Ectodermal cell (in vitro differentiated cells): Measurements from ENCODE around the gene EOMES.

ENCODE experiments used
- H3K27ac ChIP-seq: 2 replicates; pipeline ENCODE4 v1.7.0; 2013; ENCODE audit warnings: mild to moderate bottlenecking, low read depth, low read length; ENCODE audit not compliant: insufficient read depth, poor library complexity, severe bottlenecking
- H3K27me3 ChIP-seq: 2 replicates; pipeline ENCODE4 v1.7.0; 2013; ENCODE audit warnings: mild to moderate bottlenecking, low read length; ENCODE audit not compliant: insufficient read depth, control insufficient read depth, poor library complexity, severe bottlenecking
- H3K36me3 ChIP-seq: one replicate; pipeline ENCODE4 v1.7.0; 2013; ENCODE audit warnings: low read length; ENCODE audit not compliant: control insufficient read depth, insufficient read depth
- H3K4me1 ChIP-seq: one replicate; pipeline ENCODE4 v1.7.0; 2013; ENCODE audit warnings: low read length; ENCODE audit not compliant: control insufficient read depth, insufficient read depth
- H3K4me3 ChIP-seq: 2 replicates; pipeline ENCODE4 v1.7.0; 2013; ENCODE audit warnings: low read depth, low read length, control low read depth; ENCODE audit not compliant: insufficient read depth
- H3K9me3 ChIP-seq: 2 replicates; pipeline ENCODE4 v1.7.0; 2013; ENCODE audit warnings: mild to moderate bottlenecking, low read length, moderate library complexity; ENCODE audit not compliant: control insufficient read depth
- WGBS, 2 experiments: methylation state at CpG; one replicate each; pipeline ENCODE4 v1.1.7; 2013; ENCODE audit warnings: missing lambda C conversion rate in 2 of 2; 5-methylcytosine and 5-hydroxymethylcytosine counted together

The EOMES gene

GRCh38 chr3:27684302-27684701, 37.8 kb downstream of the EOMES start:
- H3K36me3 ChIP-seq = no peaks in the 10 kb centered on the region
- no peak overlapping the region for H3K27ac ChIP-seq
- no peaks in the 10 kb centered on the region for H3K27me3 ChIP-seq
- peaks cover 5% of the 10 kb centered on the region for H3K4me1 ChIP-seq
- no peak overlapping the region for H3K4me3 ChIP-seq
- 86 to 94% methylated on average over 2 of the region's 2 CpGs for WGBS, 2 experiments
- no peaks in the 10 kb centered on the region for H3K9me3 ChIP-seq

DNA sequence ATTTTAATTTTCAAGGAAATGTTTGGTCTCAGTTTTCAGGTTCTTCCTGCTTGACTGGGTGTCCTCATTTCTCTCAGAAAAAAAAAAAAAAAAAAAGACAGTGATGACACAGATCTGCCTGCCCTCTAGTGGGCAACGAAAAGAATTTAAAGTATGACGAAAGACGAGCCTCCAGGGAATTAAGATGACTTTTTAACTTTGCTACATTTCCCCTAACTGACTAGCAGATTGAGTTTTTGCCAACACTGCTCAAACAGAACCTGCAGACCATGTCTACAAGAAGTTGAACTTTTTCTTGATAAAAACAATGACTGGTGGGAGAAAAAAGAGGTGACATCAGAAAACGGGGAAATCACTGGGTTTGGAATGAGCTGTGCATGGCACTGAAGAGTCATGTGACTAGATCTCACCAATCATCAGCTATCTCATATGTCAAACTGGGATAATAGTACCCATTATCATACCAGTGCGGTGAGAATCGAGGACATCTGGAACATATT, 40.8 kb downstream of the EOMES start:
- Histone ChIP-seq H3K9me3 (no peaks in the 10 kb centered on the region), H3K36me3 (no peaks in the 10 kb centered on the region), H3K4me3 (no peak overlapping the region), H3K27me3 (no peaks in the 10 kb centered on the region), H3K27ac (peak overlapping the region; percentile 60), H3K4me1 (peaks cover 5% of the 10 kb centered on the region)
- WGBS, 2 experiments = 35 to 41% methylated on average over 6 of the region's 6 CpGs

DNA sequence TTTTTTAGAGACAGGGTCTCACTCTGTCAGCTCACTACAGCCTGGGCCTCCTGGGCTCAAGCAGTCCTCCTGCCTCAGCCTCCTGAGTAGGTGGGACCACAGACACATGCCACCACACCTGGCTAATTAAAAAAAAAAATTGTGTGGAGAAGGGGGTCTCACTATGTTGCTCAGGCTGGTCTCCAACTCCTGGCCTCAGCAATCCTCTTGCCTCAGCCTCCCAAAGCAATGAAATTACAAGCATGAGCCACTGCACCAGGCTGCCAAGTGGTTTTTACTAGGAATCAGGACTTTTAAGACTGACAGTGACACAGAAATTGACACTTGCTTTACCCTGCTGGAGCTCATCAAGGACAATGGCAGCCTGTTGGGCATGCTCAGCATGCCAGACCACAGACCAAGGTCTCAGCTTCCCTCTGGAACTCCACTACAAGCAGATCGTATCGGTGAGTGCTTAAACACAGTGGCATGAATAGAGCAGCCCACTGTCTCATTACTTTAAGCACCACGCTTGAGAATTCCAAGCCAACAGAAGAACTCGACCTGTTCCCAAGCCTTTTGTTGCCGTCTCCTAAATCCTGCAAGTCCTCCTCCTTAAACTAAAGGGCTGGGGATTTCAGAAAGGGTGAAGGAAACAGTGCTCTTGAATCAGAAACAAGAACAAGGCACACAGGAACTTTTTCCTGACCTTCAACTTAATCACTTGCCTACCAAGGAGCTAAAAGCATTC, 41.4 kb downstream of the EOMES start:
- Histone ChIP-seq H3K4me3 (no peak overlapping the region), H3K4me1 (peaks cover 5% of the 10 kb centered on the region), H3K27me3 (no peaks in the 10 kb centered on the region), H3K36me3 (no peaks in the 10 kb centered on the region), H3K9me3 (no peaks in the 10 kb centered on the region), H3K27ac (peak overlapping the region; percentile 60)
- WGBS, 2 experiments = 8 to 11% methylated on average over 5 of the region's 5 CpGs

DNA sequence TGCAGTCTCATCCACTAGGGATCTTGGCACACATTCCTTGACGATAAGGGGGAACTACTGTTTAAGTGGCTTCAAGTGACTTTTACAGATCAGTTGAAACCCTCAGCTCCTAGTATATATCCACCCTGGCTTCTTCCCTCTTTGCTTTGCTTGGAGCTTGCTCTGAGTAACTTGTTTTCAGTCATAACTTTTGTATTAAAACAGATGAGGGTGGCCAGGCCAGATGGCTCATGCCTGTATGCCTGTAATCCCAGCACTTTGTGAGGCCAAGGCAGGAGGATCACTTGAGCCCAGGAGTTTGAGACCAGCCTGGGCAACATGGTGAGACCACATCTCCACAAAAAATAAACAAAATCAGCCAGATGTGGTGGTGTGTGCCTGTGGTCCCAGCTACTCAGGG, 42.4 kb downstream of the EOMES start:
- H3K4me1 ChIP-seq = peaks cover 5% of the 10 kb centered on the region
- H3K27me3 ChIP-seq = no peaks in the 10 kb centered on the region
- H3K4me3 ChIP-seq = no peak overlapping the region
- H3K27ac ChIP-seq = no peak overlapping the region
- WGBS, 2 experiments = 83% methylated on average over 1 of the region's 1 CpG
- no peaks in the 10 kb centered on the region for H3K9me3 ChIP-seq
- H3K36me3 ChIP-seq = no peaks in the 10 kb centered on the region

GRCh38 chr3:27678234-27678633, 43.9 kb downstream of the EOMES start:
- no peaks in the 10 kb centered on the region for H3K36me3 ChIP-seq
- H3K27me3 ChIP-seq = no peaks in the 10 kb centered on the region
- H3K4me1 ChIP-seq = peaks cover 5% of the 10 kb centered on the region
- H3K9me3 ChIP-seq = no peaks in the 10 kb centered on the region
- no peak overlapping the region for H3K4me3 ChIP-seq
- no peak overlapping the region for H3K27ac ChIP-seq

- no peaks in the 10 kb centered on the region for H3K9me3 ChIP-seq
- no peaks in the 10 kb centered on the region for H3K27me3 ChIP-seq
- H3K4me1 ChIP-seq = peaks cover 5% of the 10 kb centered on the region
- H3K27ac ChIP-seq = no peak overlapping the region
- 90 to 100% methylated on average over 2 to 3 of the region's 3 CpGs for WGBS, 2 experiments
- H3K4me3 ChIP-seq = no peak overlapping the region
- H3K36me3 ChIP-seq = no peaks in the 10 kb centered on the region
Measured at GRCh38 chr3:27677565-27677964, 44.6 kb downstream of the EOMES start.

DNA sequence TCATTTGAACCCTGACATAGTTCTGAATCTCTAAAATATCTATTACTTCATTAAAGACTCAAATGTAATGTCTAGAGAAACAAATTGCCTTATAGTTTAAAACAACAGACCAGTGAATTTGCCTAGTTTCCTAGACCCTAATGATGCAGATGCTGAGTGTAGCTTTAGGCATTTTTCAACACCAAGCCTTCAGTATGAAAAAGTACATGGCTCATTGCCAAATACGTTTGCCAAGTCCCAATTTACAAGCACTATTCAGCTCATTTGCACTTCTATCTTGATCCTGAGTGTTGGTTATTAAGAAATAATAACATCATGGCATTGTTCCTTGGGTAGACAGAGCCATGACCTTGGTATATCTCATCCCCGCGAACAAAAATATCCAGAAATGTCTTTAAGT, 46.8 kb downstream of the EOMES start:
- 89 to 92% methylated on average over 3 of the region's 3 CpGs for WGBS, 2 experiments
- Histone ChIP-seq H3K4me1 (no peaks in the 10 kb centered on the region), H3K27me3 (no peaks in the 10 kb centered on the region), H3K27ac (no peak overlapping the region), H3K4me3 (no peak overlapping the region), H3K36me3 (no peaks in the 10 kb centered on the region), H3K9me3 (no peaks in the 10 kb centered on the region)

- Histone ChIP-seq H3K9me3 (no peaks in the 10 kb centered on the region), H3K27me3 (no peaks in the 10 kb centered on the region), H3K4me3 (no peak overlapping the region), H3K4me1 (no peaks in the 10 kb centered on the region), H3K36me3 (no peaks in the 10 kb centered on the region), H3K27ac (no peak overlapping the region)
- 79 to 85% methylated on average over 1 to 2 of the region's 2 CpGs for WGBS, 2 experiments
Measured at GRCh38 chr3:27673701-27674100, 48.4 kb downstream of the EOMES start.

DNA sequence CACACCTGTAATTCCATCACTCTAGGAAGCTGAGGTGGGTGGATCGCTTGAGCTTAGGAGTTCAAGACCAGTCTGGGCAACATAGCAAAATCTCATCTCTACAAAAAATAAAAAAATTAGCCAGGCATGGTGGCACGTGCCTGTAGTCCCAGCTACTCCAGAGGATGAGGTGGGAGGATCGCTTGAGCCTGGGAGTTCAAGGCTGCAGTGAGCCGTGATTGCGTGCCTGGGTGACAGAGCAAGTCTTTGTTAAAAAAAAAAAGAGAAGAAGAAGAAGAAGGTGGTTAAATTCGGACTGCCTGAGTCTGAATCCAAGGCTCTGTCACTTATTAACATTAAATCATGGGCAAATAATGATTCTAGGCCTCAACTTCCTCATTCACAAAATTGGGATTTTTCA, 51.0 kb downstream of the EOMES start:
- Histone ChIP-seq H3K36me3 (no peaks in the 10 kb centered on the region), H3K27me3 (no peaks in the 10 kb centered on the region), H3K9me3 (no peaks in the 10 kb centered on the region), H3K4me3 (no peak overlapping the region), H3K4me1 (peaks cover 4% of the 10 kb centered on the region), H3K27ac (no peak overlapping the region)
- 85 to 86% methylated on average over 5 to 6 of the region's 6 CpGs for WGBS, 2 experiments

DNA sequence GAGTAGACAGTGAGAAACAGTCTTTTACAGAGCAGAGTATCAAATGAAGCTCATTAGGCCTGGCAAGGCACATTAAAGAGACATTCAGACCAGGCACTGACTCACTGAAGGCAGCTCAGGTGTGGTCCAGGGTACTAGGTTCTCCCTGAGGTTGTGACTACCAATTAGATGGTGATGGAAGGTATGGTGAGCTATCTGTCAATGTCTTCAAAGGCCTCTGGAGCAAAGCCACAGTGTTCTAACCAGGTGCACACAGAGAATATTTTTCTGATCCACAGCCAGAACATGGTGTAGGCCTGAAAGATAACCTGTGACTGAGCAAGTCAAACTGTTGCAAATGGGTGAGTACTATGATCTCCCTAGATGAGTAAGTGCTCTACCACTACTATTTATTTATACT, 51.5 kb downstream of the EOMES start:
- peaks cover 4% of the 10 kb centered on the region for H3K4me1 ChIP-seq
- H3K27me3 ChIP-seq = no peaks in the 10 kb centered on the region
- H3K27ac ChIP-seq = no peak overlapping the region
- H3K4me3 ChIP-seq = no peak overlapping the region
- no peaks in the 10 kb centered on the region for H3K9me3 ChIP-seq
- no peaks in the 10 kb centered on the region for H3K36me3 ChIP-seq

GRCh38 chr3:27669591-27669990, 52.5 kb downstream of the EOMES start:
- Histone ChIP-seq H3K27me3 (no peaks in the 10 kb centered on the region), H3K36me3 (no peaks in the 10 kb centered on the region), H3K4me1 (peaks cover 4% of the 10 kb centered on the region), H3K27ac (no peak overlapping the region), H3K4me3 (no peak overlapping the region), H3K9me3 (no peaks in the 10 kb centered on the region)
- 90 to 95% methylated on average over 2 of the region's 2 CpGs for WGBS, 2 experiments
